Measurements from ENCODE around the gene AK2. TPM values are rescaled to one million over a fixed set of nuclear protein-coding genes. Genes with fewer than 3 reads are reported as not detected.
"Not testable (repeated sequence)": the region's sequence is repeated elsewhere in the genome, so short reads cannot be mapped to it uniquely, and the experiment has no call there.

Gene AK2
- total RNA-seq, 1 experiment from 2014 or later = 191 TPM

DNA sequence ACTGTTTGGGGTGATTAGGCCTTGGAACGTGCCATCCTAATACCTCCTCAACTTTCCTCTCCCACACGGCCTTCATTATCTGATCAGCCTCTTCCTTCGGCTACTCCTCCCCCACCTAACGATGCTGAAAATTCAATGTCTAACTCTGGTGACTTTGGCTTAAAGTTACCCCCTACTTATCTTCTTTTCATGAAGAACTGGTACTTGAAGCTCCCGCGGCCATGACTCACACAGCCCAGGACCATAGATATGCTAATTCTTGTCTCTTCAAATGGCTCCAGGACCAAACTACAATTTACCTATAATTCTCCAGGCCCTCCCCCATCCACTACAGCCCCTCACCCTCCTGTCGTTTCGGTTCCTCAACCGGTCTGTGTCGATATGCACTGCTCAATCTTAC lies 28.6 kb upstream of the AK2 start:
- DNase-seq = no peak
- no peak overlapping the region for H3K4me3 ChIP-seq
- ChIA-PET CTCF (interaction anchor here (0.6 kb wide), 1 partner anchor 657 kb away, joined by 7 read pairs; no protein-coding TSS in a partner anchor), POLR2A (ENCODE audit: unreplicated experiment) (no interaction called here)
- no peak overlapping the region for H3K4me2 ChIP-seq
- peaks cover 13% of the 10 kb centered on the region for H3F3A ChIP-seq (ENCODE audit: insufficient read depth, low read depth)
- no peaks in the 10 kb centered on the region for H3K9me2 ChIP-seq (ENCODE audit: insufficient read depth)
- H3K9me3 ChIP-seq (ENCODE audit: insufficient read depth, low read depth) = 0 out of 2 replicates have a peak, but pooled peaks cover 9% of the 10 kb centered on the region
- no peak overlapping the region for H2AFZ ChIP-seq
- H3K27me3 ChIP-seq (ENCODE audit: insufficient read depth, low read depth) = no peaks in the 10 kb centered on the region
- TF ChIP-seq, protein P1, sequence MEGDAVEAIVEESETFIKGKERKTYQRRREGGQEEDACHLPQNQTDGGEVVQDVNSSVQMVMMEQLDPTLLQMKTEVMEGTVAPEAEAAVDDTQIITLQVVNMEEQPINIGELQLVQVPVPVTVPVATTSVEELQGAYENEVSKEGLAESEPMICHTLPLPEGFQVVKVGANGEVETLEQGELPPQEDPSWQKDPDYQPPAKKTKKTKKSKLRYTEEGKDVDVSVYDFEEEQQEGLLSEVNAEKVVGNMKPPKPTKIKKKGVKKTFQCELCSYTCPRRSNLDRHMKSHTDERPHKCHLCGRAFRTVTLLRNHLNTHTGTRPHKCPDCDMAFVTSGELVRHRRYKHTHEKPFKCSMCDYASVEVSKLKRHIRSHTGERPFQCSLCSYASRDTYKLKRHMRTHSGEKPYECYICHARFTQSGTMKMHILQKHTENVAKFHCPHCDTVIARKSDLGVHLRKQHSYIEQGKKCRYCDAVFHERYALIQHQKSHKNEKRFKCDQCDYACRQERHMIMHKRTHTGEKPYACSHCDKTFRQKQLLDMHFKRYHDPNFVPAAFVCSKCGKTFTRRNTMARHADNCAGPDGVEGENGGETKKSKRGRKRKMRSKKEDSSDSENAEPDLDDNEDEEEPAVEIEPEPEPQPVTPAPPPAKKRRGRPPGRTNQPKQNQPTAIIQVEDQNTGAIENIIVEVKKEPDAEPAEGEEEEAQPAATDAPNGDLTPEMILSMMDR (conservative IDR thresholded peaks at IDR 0.05) = no peak
- no peak for TF ChIP-seq EZH2 (IDR thresholded peaks at IDR 0.05; ENCODE audit: low read depth)
- no peaks in the 10 kb centered on the region for H3K36me3 ChIP-seq (ENCODE audit: low read depth)
- intact Hi-C loops (cut with micrococcal nuclease; ENCODE audit: unreplicated experiment) = no loop called here
- H3K79me2 ChIP-seq (ENCODE audit: low read depth) = no peaks in the 10 kb centered on the region
- no peak overlapping the region for H3K27ac ChIP-seq
- H4K20me1 ChIP-seq (ENCODE audit: insufficient read depth) = no peaks in the 10 kb centered on the region
- no TSS peak for BruUV-seq (replicated peaks)
- H3K4me1 ChIP-seq (replicated peaks; ENCODE audit: insufficient read depth) = peaks cover 31% of the 10 kb centered on the region

DNA sequence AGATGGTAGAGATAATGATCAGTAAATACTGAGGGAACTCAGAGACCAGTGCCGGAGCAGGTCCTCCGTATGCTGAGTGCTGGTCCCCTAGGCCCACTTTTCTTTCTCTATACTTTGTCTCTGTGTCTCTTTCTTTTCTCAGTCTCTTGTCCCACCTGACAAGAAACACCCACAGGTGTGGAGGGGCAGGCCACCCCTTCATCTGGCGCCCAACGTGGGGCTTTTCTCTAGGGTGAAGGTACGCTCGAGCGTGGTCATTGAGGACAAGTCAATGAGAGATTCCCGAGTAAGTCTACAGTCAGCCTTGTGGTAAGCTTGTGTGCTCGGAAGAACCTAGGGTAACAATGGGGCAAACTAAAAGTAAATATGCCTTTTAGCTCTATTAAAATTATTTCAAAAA lies 27.6 kb upstream of the AK2 start:
- intact Hi-C loops (cut with micrococcal nuclease; ENCODE audit: unreplicated experiment); H3K9me3 ChIP-seq (ENCODE audit: insufficient read depth, low read depth); H3K27me3 ChIP-seq (ENCODE audit: insufficient read depth, low read depth); H3K4me2 ChIP-seq; DNase-seq; H3K27ac ChIP-seq; H3K9me2 ChIP-seq (ENCODE audit: insufficient read depth); H2AFZ ChIP-seq; BruUV-seq (replicated peaks); H3K4me3 ChIP-seq; POLR2A ChIA-PET (ENCODE audit: unreplicated experiment); CTCF ChIA-PET; H3K79me2 ChIP-seq (ENCODE audit: low read depth); H4K20me1 ChIP-seq (ENCODE audit: insufficient read depth); H3K36me3 ChIP-seq (ENCODE audit: low read depth): not testable (repeated sequence)
- Histone ChIP-seq H3K4me1 (replicated peaks; ENCODE audit: insufficient read depth) (peaks cover 35% of the 10 kb centered on the region), H3F3A (ENCODE audit: insufficient read depth, low read depth) (peaks cover 15% of the 10 kb centered on the region)

DNA sequence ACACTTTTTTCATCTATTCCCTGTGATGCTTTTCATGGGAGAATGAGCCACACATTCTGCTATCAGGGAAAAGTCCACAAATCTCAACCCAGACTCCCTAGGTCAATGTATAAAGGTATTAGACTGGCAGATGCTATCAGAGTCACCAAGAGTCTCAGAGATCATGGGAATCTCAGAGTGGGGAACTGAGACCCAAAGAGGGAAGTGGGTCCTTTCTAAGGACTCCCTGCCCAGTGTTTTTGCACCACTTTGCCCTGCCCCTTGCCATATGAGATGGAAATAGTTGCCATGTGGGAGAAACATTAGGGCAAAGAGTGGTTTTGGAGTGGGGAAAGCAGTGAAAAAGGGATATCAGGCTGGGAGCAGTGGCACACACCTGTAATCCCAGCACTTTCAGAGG lies 25.2 kb upstream of the AK2 start:
- peaks cover 16% of the 10 kb centered on the region; the same call in 1 of the 2 replicates for H3K4me1 ChIP-seq (replicated peaks; ENCODE audit: insufficient read depth)
- POLR2A ChIA-PET (ENCODE audit: unreplicated experiment) = no interaction called here

More for the DNA sequence above, 25.2 kb upstream of the AK2 start:
- H3K4me3 ChIP-seq = no peak overlapping the region
- no peak overlapping the region for H2AFZ ChIP-seq
- no peak overlapping the region for H3K4me2 ChIP-seq
- H3K79me2 ChIP-seq (ENCODE audit: low read depth) = no peaks in the 10 kb centered on the region
- H3K27me3 ChIP-seq (ENCODE audit: insufficient read depth, low read depth) = no peaks in the 10 kb centered on the region
- no peaks in the 10 kb centered on the region for H3K36me3 ChIP-seq (ENCODE audit: low read depth)
- 0 out of 2 replicates have a peak, but pooled peaks cover 9% of the 10 kb centered on the region for H3K9me3 ChIP-seq (ENCODE audit: insufficient read depth, low read depth)
- no TSS peak for BruUV-seq (replicated peaks)
- H4K20me1 ChIP-seq (ENCODE audit: insufficient read depth) = no peaks in the 10 kb centered on the region
- H3F3A ChIP-seq (ENCODE audit: insufficient read depth, low read depth) = peaks cover 9% of the 10 kb centered on the region; the same call in 1 of the 2 replicates
- CTCF ChIA-PET = interaction anchor here (0.6 kb wide), 1 partner anchor 124 kb away, joined by 6 read pairs; no protein-coding TSS in a partner anchor
- H3K9me2 ChIP-seq (ENCODE audit: insufficient read depth) = no peaks in the 10 kb centered on the region
- intact Hi-C loops (cut with micrococcal nuclease; ENCODE audit: unreplicated experiment) = no loop called here
- H3K27ac ChIP-seq = no peak overlapping the region
- DNase-seq = no peak
- TF ChIP-seq EZH2 (IDR thresholded peaks at IDR 0.05; ENCODE audit: low read depth) = no peak
- TF ChIP-seq, protein P1 (conservative IDR thresholded peaks at IDR 0.05) = no peak
